ENCODE data around the gene ADGRD2.

The ADGRD2 gene

GRCh38 chr9:124454791-124455443 is 4.7 kb downstream of the ADGRD2 start:
- no peak for TF ChIP-seq CTCF (IDR thresholded peaks at IDR 0.05)

DNA sequence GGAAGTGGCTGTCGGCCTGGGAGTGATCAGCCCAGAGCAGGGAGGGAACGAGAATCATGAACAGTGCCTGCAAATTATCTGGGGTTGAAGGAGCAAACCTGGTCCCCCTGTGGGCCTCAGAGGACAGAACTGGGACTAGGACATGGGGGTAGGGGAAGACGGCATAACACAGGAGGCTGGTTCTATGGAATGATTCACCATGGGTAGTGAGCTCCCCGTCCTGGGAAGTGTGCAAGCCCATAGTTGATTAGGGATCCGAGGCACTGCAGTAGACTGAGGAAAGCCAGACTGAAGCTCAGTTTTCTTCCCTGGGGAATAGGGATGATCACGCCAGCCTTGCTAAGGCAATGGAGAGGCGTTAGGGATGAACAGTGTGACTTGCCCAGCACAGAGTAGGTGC is 5.6 kb downstream of the ADGRD2 start:
- TF ChIP-seq CTCF (IDR thresholded peaks at IDR 0.05): no peak

GRCh38 chr9:124456341-124457078 is 6.3 kb downstream of the ADGRD2 start:
- TF ChIP-seq CTCF (IDR thresholded peaks at IDR 0.05): no peak

- no peak for TF ChIP-seq CTCF (IDR thresholded peaks at IDR 0.05)
Observed at GRCh38 chr9:124457079-124457886, 7.0 kb downstream of the ADGRD2 start.

DNA sequence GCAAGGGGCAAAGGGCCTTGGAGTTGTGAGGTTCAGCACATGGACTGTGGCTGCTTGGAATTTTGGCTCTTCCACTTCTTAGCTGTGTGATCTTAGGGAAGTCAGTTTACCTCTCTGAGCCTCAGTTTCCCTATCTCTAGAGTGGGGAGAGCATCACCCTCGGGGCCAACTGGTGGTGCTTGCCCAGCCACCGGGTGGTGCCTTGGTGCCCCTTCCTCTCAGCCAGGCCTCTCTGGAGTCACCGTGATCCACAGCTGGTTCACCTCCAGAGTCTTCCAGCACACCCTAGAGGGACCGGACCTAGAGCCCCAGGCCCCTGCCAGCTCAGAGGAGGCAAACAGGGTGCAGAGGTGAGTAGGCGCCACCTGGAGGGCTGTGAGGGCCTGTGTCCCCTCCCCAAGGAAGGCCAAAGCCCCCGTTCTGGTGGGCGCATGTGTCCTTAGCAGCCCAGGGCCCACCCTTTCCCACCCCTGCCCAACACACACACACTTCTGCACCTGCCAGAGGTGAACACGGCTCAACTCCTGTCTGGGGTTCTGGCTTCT is 7.7 kb downstream of the ADGRD2 start:
- no peak for TF ChIP-seq CTCF (IDR thresholded peaks at IDR 0.05)

- TF ChIP-seq CTCF (IDR thresholded peaks at IDR 0.05): no peak
Observed at GRCh38 chr9:124458441-124458840, 8.2 kb downstream of the ADGRD2 start.

DNA sequence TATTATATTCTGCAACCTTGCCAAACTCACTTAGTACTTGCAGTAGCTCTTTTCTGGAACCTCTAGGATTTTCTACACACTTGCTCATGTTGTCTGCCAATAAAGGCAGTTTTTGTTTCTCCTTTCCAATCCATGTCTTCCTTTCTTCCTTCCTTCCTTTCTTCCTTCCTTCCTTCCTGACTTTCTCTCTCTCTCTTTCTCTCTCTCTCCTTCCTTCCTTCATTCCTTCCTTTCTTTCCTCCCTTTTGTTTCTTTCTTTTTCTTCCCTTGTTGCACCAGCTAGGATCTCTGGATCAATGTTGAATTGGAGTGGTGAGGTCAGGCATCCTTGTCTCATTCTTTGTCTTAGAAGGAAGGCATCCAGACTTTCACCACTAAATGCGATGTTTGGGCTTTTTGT is 12.5 kb downstream of the ADGRD2 start:
- no peak for TF ChIP-seq CTCF (IDR thresholded peaks at IDR 0.05)
